H1 (cell line): ENCODE results near the gene GABRR2. TPM values are rescaled to one million over a fixed set of nuclear protein-coding genes. Genes with fewer than 3 reads are reported as not detected.

ENCODE experiments used
- CBX5 ChIP-seq: fragments of 300-800, 300-1000 bp; sonication (generic); IDR thresholded peaks from 2 replicates; pipeline ENCODE4 v1.7.1; 2016; ENCODE audit warnings: antibody characterized with exemption, low read length, low read depth
- CBX8 ChIP-seq: fragments of 300-800, 300-1000 bp; sonication (generic); IDR thresholded peaks from 2 replicates; pipeline ENCODE4 v1.7.1; 2016; ENCODE audit warnings: low read depth, low read length, borderline replicate concordance
- CHD7 ChIP-seq: fragments of 300-600 bp; sonication (generic); IDR thresholded peaks from 2 replicates; pipeline ENCODE4 v1.7.1; 2012; ENCODE audit warnings: low read length, moderate library complexity, mild to moderate bottlenecking, inconsistent platforms; ENCODE audit not compliant: insufficient replicate concordance
- EZH2 ChIP-seq: fragments of 200-600 bp; sonication (generic); IDR thresholded peaks from 2 replicates; pipeline ENCODE4 v1.7.1; 2012; ENCODE audit warnings: low read depth, mild to moderate bottlenecking, moderate library complexity, low read length, inconsistent platforms; ENCODE audit not compliant: severe bottlenecking
- FOSL1 ChIP-seq: IDR thresholded peaks from 2 replicates; pipeline ENCODE4 v1.6.1; 2011; ENCODE audit warnings: mild to moderate bottlenecking, low read depth, low read length, moderate library complexity; ENCODE audit not compliant: insufficient read depth
- KDM5A ChIP-seq: fragments of 200-600 bp; IDR thresholded peaks from 2 replicates; pipeline ENCODE4 v1.7.1; 2012; ENCODE audit warnings: mild to moderate bottlenecking, low read length, inconsistent platforms, mixed read lengths
- POLR2A ChIP-seq, 2 experiments: IDR thresholded peaks; 1 replicate in 1 of 2; 2 replicates in 1 of 2; pipeline ENCODE4 v1.6.1; 2011; ENCODE audit warnings: low read depth in 2 of 2, low read length in 2 of 2, mild to moderate bottlenecking in 2 of 2; ENCODE audit errors: control extremely low read depth in 1 of 2
- POLR2AphosphoS5 ChIP-seq: IDR thresholded peaks from 2 replicates; pipeline ENCODE4 v1.6.1; 2011; ENCODE audit warnings: low read depth, low read length
- SP2 ChIP-seq: IDR thresholded peaks from 2 replicates; pipeline ENCODE4 v1.6.1; 2012; ENCODE audit warnings: mild to moderate bottlenecking, low read length, inconsistent platforms
- SRF ChIP-seq: IDR thresholded peaks from 2 replicates; pipeline ENCODE4 v1.6.1; 2011; ENCODE audit warnings: mild to moderate bottlenecking, low read depth, low read length, moderate library complexity
- TAF7 ChIP-seq: optimal IDR thresholded peaks from 2 replicates; pipeline ENCODE3; 2011; ENCODE audit warnings: low read depth, mild to moderate bottlenecking, inconsistent platforms, low read length, moderate library complexity, borderline replicate concordance
- TCF12 ChIP-seq: IDR thresholded peaks from 2 replicates; pipeline ENCODE4 v1.6.1; 2011; ENCODE audit warnings: low read depth, mild to moderate bottlenecking, low read length
- polyA plus RNA-seq, 7 experiments: library from polyadenylated mRNA; depleted of rRNA in 3 of 7; stranded (reverse) in 5 of 7; unstranded in 2 of 7; fragments of >200 nt in 5 of 7; fragments of 200-250 nt in 2 of 7; gene quantifications; 1 replicate in 5 of 7; 2 replicates in 1 of 7; 4 replicates in 1 of 7; pipeline versions ENCODE4 v1.2.1 to v1.2.3, GENCODE V29; 2011 to 2013; ENCODE audit warnings: missing spikeins in 2 of 7, mixed read lengths in 2 of 7
- total RNA-seq: library from RNA; stranded (reverse); fragmentation: NEBNext Ultra II Directional; extraction: Animal tissue kit (Norgen Biotek cat#: 25700); gene quantifications from 2 replicates; pipeline ENCODE4 v1.2.1, GENCODE V29; 2021

The GABRR2 gene
- total and polyA plus RNA-seq, 2 of the 8 experiments (the other 6 are each of a cell fraction or from before 2014, with no cell fraction given), result not detected

GRCh38 chr6:89260310-89260709 is 54.8 kb downstream of the GABRR2 start (continued):
- no peak for TF ChIP-seq CHD7
- TF ChIP-seq SRF, result no peak
- no peak for TF ChIP-seq TAF7
- no peak for TF ChIP-seq EZH2
- TF ChIP-seq CBX5, result no peak
- TF ChIP-seq SP2, result no peak
- no peak for TF ChIP-seq KDM5A
- TF ChIP-seq POLR2A (IDR thresholded peaks at IDR 0.05; ENCODE audit: control extremely low read depth in 1 of 2, low read depth in 2 of 2, low read length in 2 of 2), result no peak
- TF ChIP-seq CBX8, result no peak
- no peak for TF ChIP-seq POLR2AphosphoS5
- TF ChIP-seq FOSL1, result no peak
- TF ChIP-seq TCF12, result no peak
